Sciatic nerve (tissue), 2 donors: ENCODE results near the gene NCAN. TPM values are rescaled to one million over a fixed set of nuclear protein-coding genes. Genes with fewer than 3 reads are reported as not detected.

Experiments
- ATAC-seq: fragments of 200-7000 bp; cut with Tn5 transposase; one replicate; pipeline ENCODE4 v1.9.1; 2020; ENCODE audit warnings: mild to moderate bottlenecking, moderate library complexity
- DNase-seq: peaks from one replicate; pipeline ENCODE4 v3.0.0-alpha.2; 2020; ENCODE audit warnings: low spot score
- intact Hi-C: fragments of 100-400 bp; cut with DNase I; formaldehyde crosslinking; loops from one replicate; pipeline ENCODE4 v1.14.2; 2022
- total RNA-seq: library from RNA; stranded (reverse); fragmentation: NEBNext Ultra II Directional; extraction: Animal tissue kit (Norgen Biotek cat#: 25700); gene quantifications from one replicate; pipeline ENCODE4 v1.2.1, GENCODE V29; 2021
- donor health status: DM: no; HTN: no; CAD: no.
- donor health status: DM: no; HTN: no; CAD: no.

Gene NCAN
- total RNA-seq, 1 donor from 2014 or later = not detected

DNA sequence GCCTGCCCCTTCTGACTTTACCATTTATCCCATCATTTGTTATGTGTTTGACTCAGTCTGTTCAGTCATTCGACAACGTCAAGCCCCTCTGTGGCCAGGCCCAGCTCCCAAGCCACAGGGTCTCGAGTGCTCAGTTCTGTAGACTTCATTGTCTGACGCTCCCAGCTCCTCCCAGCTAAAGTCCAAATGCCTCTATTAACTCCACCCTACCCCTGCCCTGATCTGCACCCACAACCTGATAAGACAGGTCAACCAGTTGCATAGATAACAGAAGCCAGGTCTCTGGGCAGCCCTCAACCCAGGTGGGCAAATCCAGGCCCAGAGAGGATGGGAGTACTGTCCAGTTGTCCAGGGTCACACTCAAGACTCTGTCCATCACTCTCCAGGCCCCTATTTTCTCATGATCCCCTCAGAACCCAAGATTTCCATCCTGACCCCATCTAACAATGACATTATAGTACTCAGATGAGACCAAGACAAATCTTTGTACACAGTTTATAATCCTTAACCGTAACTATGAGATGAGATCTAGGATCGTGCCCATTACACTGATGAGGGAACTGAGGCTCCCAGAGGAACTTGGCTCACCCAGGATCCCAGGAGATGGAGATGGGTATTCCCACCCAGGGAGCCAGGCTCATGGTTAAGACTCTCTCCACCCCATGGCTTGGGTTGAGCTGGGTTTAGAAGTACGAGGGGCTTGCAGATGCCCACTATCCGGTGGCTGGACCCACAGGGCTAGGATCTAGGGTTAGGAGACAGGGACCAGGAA, 60.3 kb downstream of the NCAN start:
- no peak for DNase-seq
- intact Hi-C loops = no loop called here
- no peak for ATAC-seq

DNA sequence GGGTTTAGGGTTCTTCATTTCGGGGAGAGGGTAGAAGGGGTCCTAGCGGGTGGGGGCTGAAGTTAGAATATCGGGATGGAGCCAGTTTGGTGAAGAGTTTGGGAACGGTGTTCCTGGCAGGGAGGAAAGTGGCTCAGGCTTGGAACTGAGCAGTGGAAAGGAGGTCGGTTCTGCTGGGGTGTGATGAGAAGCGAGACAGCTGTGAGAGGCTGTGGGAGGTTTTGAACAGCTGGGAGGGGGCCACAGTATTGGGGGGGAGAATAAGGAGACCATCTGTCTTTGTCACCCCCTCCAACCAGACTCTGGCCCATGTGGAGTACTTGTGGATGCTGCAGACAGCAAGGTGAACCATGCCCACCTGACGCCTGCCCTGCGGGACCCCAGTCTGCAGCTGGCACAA, 62.4 kb downstream of the NCAN start:
- intact Hi-C loops = no loop called here
- DNase-seq = no peak
- ATAC-seq = no peak

DNA sequence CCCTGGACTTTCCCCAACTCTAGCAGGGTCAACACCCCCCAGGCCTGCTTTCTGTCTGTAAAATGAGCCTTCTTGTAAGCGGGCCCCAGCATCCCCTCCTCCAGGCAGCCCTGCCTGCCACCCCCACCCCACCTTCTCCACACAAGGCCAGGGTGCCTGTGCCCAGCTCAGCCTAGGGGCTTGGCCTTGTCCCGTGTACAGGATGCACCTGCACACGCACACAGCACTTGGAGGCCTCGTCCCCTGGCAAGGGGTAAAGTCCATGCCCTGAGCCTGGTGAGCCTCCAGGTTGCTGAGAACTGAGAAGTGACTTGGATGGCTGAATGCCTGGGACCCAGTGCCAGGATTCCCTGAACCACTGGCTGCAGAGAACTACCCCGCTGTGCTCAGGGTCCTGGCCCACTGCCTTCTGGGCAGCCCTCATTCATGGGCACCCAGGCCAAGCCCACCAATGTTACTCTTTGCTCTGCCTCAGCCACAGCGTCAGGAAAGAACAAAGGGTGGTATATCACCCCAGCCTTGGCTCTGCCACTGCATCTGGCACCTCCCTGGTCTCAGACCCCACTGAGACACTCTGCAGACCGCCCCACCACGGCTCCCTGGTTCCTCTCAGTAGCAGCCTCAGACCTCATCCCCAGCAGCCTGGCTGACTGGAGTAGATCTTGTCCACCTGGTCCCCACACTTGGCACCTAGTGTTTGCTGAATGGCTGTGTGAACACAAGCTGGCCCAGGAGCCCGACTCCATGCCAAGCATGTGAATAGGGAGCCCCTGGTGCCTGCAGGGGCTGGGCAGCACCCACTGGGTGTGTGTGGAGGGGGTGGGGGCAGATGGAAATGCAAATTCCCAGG, 63.2 kb downstream of the NCAN start:
- ATAC-seq (no peak), DNase-seq (no peak)
- intact Hi-C loops = no loop called here

DNA sequence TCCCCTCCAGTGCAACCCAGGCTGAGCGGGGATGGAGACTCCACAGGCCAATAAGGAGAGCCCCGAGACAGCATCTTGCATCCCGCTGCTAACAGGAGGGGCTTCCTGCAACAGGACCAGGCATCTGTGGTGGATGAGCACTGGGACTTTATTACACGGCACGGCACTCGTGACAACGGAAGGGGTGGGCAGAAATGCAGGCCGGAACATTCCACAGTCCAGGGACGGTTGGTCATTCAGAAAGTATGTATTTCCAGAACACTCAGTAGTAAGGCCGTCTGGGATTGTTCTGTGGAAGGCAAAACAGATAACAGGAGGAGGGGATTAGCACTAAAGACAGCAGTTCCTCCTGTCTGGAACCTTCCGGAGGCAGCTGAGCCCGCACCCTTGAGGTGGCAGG, 64.6 kb downstream of the NCAN start:
- ATAC-seq (no peak), DNase-seq (no peak)
- intact Hi-C loops = no loop called here

DNA sequence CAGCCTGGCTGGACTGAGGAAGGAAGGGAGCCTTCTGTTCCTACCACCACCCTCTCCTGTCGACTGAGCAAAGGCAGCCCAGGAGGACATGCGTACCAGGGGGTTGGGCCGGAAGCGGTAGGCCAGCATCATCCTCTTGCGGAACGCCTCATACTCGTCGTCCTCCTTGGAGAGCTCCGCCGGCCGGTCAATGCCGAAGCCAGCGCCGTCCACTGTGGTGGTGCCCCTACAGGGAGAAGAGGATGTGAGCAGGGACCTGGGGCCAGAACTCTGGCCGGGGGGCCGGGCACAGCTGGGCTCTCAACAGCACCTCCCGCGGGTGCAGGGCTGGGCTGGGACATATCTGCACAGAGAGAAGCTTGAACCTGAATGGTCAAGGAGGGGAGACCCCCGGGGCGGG, 65.1 kb downstream of the NCAN start:
- DNase-seq = no peak
- intact Hi-C loops = no loop called here
- no peak for ATAC-seq

DNA sequence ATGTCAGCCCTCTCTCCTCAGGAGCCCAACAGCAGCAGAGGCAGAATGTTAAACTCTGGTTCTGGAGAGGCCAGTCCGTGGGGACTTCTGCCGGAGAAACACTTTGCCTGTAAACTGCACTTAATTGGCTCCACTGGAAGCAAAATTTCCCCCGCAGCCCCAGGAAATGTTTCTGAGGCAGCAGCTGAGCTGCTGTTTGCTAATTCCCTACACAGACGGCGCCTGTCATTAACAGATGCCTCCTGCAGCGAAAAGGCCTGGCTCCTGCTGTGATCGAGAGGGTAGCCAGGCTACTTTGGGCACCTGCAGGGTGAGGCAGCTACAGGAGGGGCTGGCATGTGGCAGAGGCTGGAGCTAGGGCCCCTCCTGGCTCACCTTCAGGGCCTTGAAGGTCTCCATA, 66.6 kb downstream of the NCAN start:
- intact Hi-C loops = no loop called here
- ATAC-seq (no peak), DNase-seq (no peak)

DNA sequence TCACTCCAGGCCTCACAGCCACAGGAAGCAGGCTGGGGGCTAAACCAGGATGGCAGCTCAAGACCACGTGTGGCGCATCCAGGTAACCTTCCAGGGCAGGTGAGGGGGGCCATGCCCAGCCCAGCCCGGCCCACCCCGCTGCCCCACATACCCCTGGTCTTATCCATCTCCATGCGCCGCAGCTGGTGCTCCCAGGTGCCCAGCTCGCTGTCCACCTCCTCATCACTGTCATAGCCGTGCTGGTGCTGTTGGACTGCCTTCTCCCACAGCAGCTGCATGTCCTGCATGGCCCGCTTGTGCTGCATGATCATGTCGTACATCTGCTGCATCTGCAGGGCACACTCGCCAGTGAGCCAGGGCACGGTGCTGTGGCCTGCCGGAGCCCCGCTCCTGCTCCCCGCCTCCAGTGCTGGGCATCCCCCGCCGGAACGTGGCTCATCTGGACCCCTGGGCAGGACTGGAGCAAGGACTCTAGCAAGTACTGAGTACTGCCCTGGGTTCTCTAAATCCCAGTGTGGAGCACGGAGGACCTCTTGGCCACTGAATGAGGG, 67.4 kb downstream of the NCAN start:
- ATAC-seq (no peak), DNase-seq (no peak)
- intact Hi-C loops = no loop called here

DNA sequence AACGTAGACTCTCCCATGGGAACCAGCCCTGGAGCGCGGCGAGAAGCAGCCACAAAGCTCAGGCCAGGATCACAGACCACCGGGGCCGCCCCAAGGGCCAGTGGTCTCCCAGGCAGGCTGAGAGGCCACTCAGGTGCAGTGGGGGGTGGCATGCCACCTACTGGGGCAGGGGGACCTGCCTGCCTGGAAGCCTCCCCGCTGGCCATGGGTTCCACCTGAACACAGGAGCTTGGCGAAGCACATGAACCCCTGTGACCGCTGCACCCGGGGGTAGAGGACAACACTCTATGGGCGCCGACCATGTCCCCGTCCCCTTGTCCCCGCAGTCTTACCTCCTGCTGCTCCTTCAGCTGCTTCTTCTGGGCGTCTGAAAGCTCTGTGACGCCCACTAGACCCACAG, 68.1 kb downstream of the NCAN start:
- intact Hi-C loops = no loop called here
- DNase-seq (no peak), ATAC-seq (no peak)

DNA sequence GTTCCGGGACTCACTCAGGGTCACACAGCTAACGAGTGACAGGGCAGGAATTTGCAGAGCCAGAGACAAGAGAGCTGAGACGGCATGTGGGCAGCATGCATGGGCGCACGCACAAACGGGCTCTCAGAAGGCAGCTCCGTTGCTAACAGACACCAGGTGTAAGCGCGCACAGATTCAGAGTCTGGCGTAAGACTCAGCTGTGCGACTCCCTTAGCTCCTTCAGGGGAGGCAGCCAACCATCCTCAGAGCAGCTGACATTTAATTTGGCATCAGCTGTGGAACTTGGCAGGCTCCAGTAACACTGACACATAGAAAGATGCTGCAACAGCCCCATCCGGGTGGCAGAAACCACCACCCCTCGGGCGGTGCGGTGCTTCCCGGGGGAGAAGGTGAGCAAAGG, 68.8 kb downstream of the NCAN start:
- DNase-seq (no peak), ATAC-seq (no peak)
- intact Hi-C loops = no loop called here

DNA sequence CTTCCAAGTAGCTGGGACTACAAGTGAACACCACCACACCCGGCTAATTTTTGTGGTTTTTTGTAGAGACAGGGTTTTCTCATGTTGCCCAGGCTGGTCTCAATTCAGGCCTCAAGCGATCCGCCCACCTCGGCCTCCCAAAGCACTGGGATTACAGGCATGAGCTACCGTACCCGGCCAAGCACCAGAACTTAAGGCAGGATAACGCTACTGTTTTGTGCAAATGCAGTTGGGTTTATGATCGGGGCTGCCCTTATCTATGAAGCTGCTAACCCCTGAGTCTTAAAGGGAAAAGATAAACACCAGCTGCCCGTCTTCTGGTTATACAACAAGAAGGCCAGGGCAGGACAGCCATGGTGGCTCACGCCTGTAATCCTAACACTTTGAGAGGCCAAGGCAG, 73.9 kb downstream of the NCAN start:
- DNase-seq = no peak
- no peak for ATAC-seq
- intact Hi-C loops = no loop called here

DNA sequence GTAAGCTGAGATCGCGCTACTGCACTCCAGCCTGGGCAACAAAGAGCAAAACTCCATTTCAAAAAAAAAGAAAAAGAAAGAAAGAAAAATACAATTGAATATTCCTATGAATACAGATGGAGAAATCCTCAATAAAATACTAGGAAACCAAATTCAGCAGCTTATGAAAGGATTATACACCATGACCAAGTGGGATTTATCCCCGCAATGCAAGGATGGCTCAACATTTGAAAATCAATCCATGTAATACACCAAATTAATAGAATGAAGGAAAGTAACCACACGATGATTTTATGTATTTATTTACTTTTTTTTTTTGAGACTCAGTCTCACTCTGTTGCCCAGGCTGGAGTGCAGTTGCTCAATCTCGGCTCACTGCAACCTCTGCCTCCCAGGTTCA, 80.8 kb downstream of the NCAN start:
- intact Hi-C loops = no loop called here
- ATAC-seq (no peak), DNase-seq (no peak)

DNA sequence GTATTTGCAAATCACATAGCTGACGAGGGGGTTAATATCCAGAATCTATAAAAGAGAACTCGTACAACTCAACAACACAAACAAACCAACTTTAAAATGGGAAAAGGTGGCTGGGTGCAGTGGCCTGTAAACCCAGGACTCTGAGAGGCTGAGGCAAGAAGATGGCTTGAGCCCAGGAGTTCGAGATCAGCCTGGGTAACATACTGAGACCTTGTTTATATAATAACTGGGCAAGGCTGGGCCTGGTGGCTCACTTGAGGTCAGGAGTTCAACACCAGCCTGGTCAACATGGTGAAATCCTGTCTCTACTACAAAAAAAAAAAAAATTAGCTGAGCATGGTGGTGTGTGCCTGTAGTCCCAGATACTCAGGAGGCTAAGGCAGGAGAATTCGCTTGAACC, 83.2 kb downstream of the NCAN start:
- intact Hi-C loops = no loop called here
- DNase-seq (no peak), ATAC-seq (no peak)

DNA sequence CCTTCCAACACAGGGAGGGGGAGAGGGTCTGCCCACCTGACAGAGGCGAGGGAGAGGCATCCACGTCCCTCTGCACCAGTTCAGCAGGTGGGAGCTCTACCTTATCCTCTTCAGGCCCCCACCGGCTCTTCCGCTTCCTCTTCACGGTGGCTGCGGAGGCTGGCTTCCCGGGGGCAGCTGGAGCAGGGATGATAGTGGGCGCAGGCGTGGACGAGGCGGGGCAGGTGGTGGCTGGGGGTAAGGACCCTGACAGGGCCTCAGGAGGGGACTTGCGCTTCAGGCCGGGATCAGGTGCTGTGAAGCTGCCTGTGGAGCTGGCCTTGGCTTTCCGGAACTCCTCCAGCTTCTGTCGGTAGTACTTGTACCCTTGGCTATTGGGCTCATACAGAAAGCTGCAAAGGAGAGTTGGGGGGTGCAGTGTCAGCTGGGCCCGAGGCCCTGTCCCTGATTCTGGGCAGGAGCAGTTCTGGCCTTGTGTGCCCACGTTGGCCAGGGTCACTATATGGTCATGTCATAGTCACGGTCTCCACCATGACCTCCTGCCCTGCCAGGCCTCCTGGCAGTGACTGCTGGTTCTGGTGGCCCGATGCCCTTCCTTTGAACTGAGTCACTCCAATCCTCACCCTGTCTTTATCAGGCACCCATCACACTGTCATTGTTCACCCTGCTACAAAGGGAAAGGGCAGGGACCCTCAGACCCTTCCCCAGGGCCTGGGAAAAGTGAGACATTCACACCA, 85.4 kb downstream of the NCAN start:
- intact Hi-C loops = no loop called here
- DNase-seq (no peak), ATAC-seq (no peak)

DNA sequence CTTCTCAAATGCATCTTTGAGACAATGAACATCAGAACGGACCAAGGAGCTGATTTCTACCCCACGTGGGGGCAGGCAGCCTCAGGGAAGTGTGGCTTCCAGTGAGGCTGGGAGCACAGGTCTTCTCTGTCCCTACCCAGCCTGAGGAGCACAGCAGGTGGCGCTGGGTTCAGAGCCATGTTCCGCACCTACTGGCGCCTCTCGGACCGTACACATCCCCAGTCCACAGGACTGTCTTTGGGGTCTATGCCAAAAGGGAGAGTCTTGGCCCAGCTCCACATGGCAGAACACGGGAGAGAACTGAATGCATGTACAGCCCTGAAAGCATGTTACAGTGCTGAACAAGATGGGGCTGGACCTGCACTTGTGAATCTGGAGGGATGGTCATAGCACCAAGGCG, 86.0 kb downstream of the NCAN start:
- no peak for ATAC-seq
- intact Hi-C loops = no loop called here
- DNase-seq = no peak

DNA sequence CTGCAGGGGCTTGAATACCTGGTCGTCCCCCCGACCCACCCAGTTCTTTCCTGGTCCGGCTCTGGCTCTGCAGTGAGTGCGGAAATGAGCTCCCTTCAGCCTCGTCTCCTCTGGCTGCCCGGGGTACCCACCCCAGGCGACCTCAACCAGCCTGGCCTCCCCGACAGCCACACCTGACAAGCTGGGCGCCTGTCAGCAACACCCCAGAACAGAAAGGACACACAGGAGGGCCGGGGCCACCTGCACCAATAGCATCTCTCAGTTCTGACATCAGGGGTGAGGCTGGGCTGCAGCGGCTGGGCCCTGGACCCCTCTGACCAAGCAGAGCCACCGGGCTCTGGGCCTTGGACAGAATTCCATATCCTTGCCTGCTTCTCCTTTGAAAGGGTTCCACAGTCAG, 88.9 kb downstream of the NCAN start:
- DNase-seq (no peak), ATAC-seq (no peak)
- intact Hi-C loops = loop anchor here (5.0 kb wide), 1 partner anchor 307 kb away; no protein-coding TSS in a partner anchor

Other genes starting within 250 kb of the NCAN start
- gene SUGP2, start 178.4 kb upstream of the NCAN start, total RNA-seq = 87.7 TPM
- 12.3 TPM for gene ARMC6, start 178.4 kb upstream of the NCAN start, total RNA-seq
- 14.8 TPM for gene SLC25A42, start 148.0 kb upstream of the NCAN start, total RNA-seq
- 20.7 TPM for gene TMEM161A, start 73.5 kb upstream of the NCAN start, total RNA-seq
- gene MEF2B, start 41.7 kb upstream of the NCAN start, total RNA-seq = 4.7 TPM
- 28.6 TPM for gene BORCS8, start 19.8 kb upstream of the NCAN start, total RNA-seq
- gene RFXANK, start 19.7 kb upstream of the NCAN start, total RNA-seq = 58.2 TPM
- gene NR2C2AP, start 8.5 kb upstream of the NCAN start, total RNA-seq = 9.2 TPM
- 0.71 TPM for gene TM6SF2, start 61.3 kb downstream of the NCAN start, total RNA-seq
- gene SUGP1, start 108.6 kb downstream of the NCAN start, total RNA-seq = 43.7 TPM
- gene MAU2, start 108.9 kb downstream of the NCAN start, total RNA-seq = 78.5 TPM
- gene GATAD2A, start 193.7 kb downstream of the NCAN start, total RNA-seq = 57.7 TPM